K562 (cell line): Measurements from ENCODE around the gene BCL7C. TPM values are rescaled to one million over a fixed set of nuclear protein-coding genes. Genes with fewer than 3 reads are reported as not detected.
A peak's percentile ranks its signal among the peaks of the same experiment; 100 is the strongest.

Experiments
- DDX20 ChIP-seq: fragments of 450-650 bp; IDR thresholded peaks from 2 replicates; pipeline ENCODE4 v1.6.1; 2016; ENCODE audit warnings: missing genetic modification characterization, low read depth, mild to moderate bottlenecking, missing compliant biosample characterization, moderate library complexity
- FOXM1 ChIP-seq, 2 experiments: fragments of 450-650 bp in 1 of 2; sonication (generic) in 1 of 2; formaldehyde crosslinking in 1 of 2; IDR thresholded peaks; 2 replicates each; pipeline versions ENCODE4 v1.6.1 to v1.9.0; 2017 to 2022; ENCODE audit warnings: low read depth in 2 of 2, mild to moderate bottlenecking in 2 of 2, missing genetic modification reagents in 1 of 2, moderate library complexity in 1 of 2
- GTF2F1 ChIP-seq: IDR thresholded peaks from 2 replicates; pipeline ENCODE4 v1.6.1; 2011; ENCODE audit warnings: low read depth, low read length, improper control_type of control experiment
- HLTF ChIP-seq: fragments of 450-650 bp; IDR thresholded peaks from 2 replicates; pipeline ENCODE4 v1.6.1; 2016
- JUNB ChIP-seq: fragments of 450-650 bp; formaldehyde crosslinking; conservative IDR thresholded peaks from 2 replicates; pipeline ENCODE4 v1.4.0; 2020; ENCODE audit warnings: mild to moderate bottlenecking
- MEIS2 ChIP-seq: fragments of 450-650 bp; IDR thresholded peaks from 2 replicates; pipeline ENCODE4 v1.6.1; 2014; ENCODE audit warnings: mild to moderate bottlenecking; ENCODE audit not compliant: partially characterized antibody
- MYC ChIP-seq, 2 experiments: fragments of 250-450 bp in 1 of 2; sonication (Bioruptor Pico) in 1 of 2; IDR thresholded peaks; 2 replicates each; pipeline versions ENCODE4 v1.5.1 to v1.6.1; 2012 to 2021; ENCODE audit warnings: low read depth in 2 of 2, borderline replicate concordance in 1 of 2, improper control_type of control experiment in 1 of 2, low read length in 1 of 2, mild to moderate bottlenecking in 1 of 2, moderate library complexity in 1 of 2
- NCOR1 ChIP-seq: fragments of 450-650 bp; IDR thresholded peaks from 2 replicates; pipeline ENCODE4 v1.6.1; 2016; ENCODE audit warnings: mild to moderate bottlenecking, moderate library complexity
- PKNOX1 ChIP-seq: fragments of 450-650 bp; IDR thresholded peaks from 2 replicates; pipeline ENCODE4 v1.6.1; 2016
- RBM39 ChIP-seq: fragments of 200-400 bp; formaldehyde crosslinking; optimal IDR thresholded peaks from 2 replicates; pipeline ENCODE3; 2018; ENCODE audit warnings: low read depth, low read length
- SP1 ChIP-seq: sonication (generic); formaldehyde crosslinking; IDR thresholded peaks from 2 replicates; pipeline ENCODE4 v1.8.1; 2022; ENCODE audit warnings: mild to moderate bottlenecking, missing genetic modification reagents
- TEAD4 ChIP-seq, 2 experiments: sonication (generic) in 1 of 2; formaldehyde crosslinking in 1 of 2; IDR thresholded peaks; 2 replicates each; pipeline versions ENCODE4 v1.6.1 to v1.8.0; 2012 to 2022; ENCODE audit warnings: borderline replicate concordance in 1 of 2, inconsistent platforms in 1 of 2, low read length in 1 of 2, mild to moderate bottlenecking in 1 of 2, missing genetic modification reagents in 1 of 2
- TFAP4 ChIP-seq: sonication (generic); formaldehyde crosslinking; IDR thresholded peaks from 2 replicates; pipeline ENCODE4 v1.8.0; 2022; ENCODE audit warnings: missing genetic modification reagents, mild to moderate bottlenecking, moderate library complexity, borderline replicate concordance
- TSHZ1 ChIP-seq: fragments of 250-450 bp; sonication (Bioruptor Pico); IDR thresholded peaks from 2 replicates; pipeline ENCODE4 v1.4.0; 2020; ENCODE audit warnings: mild to moderate bottlenecking, moderate library complexity
- ZFX ChIP-seq: sonication (generic); formaldehyde crosslinking; IDR thresholded peaks from 2 replicates; pipeline ENCODE4 v1.8.0; 2022; ENCODE audit warnings: mild to moderate bottlenecking, missing genetic modification reagents, moderate library complexity
- ZNF395 ChIP-seq: fragments of 200-800 bp; sonication (Bioruptor generic); IDR thresholded peaks from 2 replicates; pipeline ENCODE4 v1.6.1; 2017; ENCODE audit warnings: missing genetic modification characterization, missing compliant biosample characterization
- ZNF511 ChIP-seq: sonication (generic); formaldehyde crosslinking; IDR thresholded peaks from 2 replicates; pipeline ENCODE4 v1.8.0; 2022; ENCODE audit warnings: mild to moderate bottlenecking, missing genetic modification reagents
- ZNF766 ChIP-seq: fragments of 200-800 bp; sonication (Bioruptor generic); conservative IDR thresholded peaks from 2 replicates; pipeline ENCODE4 v1.6.1; 2016; ENCODE audit warnings: missing genetic modification characterization, missing compliant biosample characterization
- polyA plus RNA-seq, 8 experiments: library from polyadenylated mRNA; depleted of rRNA in 4 of 8; stranded (reverse) in 5 of 8; unstranded in 3 of 8; fragments of >200 nt; fragmentation: Nextera tagmentation in 2 of 8; fragmentation: Illumina TruSeq in 1 of 8; extraction: Ambion mirVana in 2 of 8; extraction: Trizol in 1 of 8; gene quantifications; 2 replicates each; pipeline versions ENCODE4 v1.2.1 to v1.2.3, GENCODE V29; 2011 to 2014; ENCODE audit warnings: inconsistent platforms in 1 of 8, missing spikeins in 1 of 8
- total RNA-seq, 7 experiments: library from RNA; depleted of rRNA in 6 of 7; stranded (reverse); fragments of >200 nt in 6 of 7; fragmentation: Illumina TruSeq in 2 of 7; extraction: Trizol in 2 of 7; gene quantifications; 2 replicates each; pipeline versions ENCODE4 v1.2.1 to v1.2.3, GENCODE V29; 2011 to 2021; ENCODE audit warnings: low replicate concordance in 1 of 7

Gene BCL7C
- total and polyA plus RNA-seq, 9 of the 15 experiments (the other 6 are each of a cell fraction or from before 2014, with no cell fraction given), result 1.7 to 85.8 (median 19.6) TPM

- TF ChIP-seq FOXM1 (IDR thresholded peaks at IDR 0.05; ENCODE audit: low read depth), result no peak
- TF ChIP-seq FOXM1 (CRISPR knock-in tag; IDR thresholded peaks at IDR 0.05; ENCODE audit: low read depth), result no peak; the same call in 1 of the 2 replicates
- TF ChIP-seq MEIS2, result no peak
- TF ChIP-seq JUNB (CRISPR knock-in tag), result no peak
- peak; percentile 23; the same call in 1 of the 2 replicates for TF ChIP-seq GTF2F1
- TF ChIP-seq TEAD4 (IDR thresholded peaks at IDR 0.05; ENCODE audit: low read length), result 0 out of 2 replicates have a peak, but pooled peaks have one; percentile 5
- no peak for TF ChIP-seq TEAD4 (CRISPR knock-in tag; IDR thresholded peaks at IDR 0.05; ENCODE audit: borderline replicate concordance)
- TF ChIP-seq TFAP4 (CRISPR knock-in tag), result peak; percentile 50; the same call in 1 of the 2 replicates
- TF ChIP-seq ZNF511, result no peak
- TF ChIP-seq TSHZ1, result no peak
- peak; percentile 7; the same call in 1 of the 2 replicates for TF ChIP-seq SP1 (CRISPR knock-in tag)
- TF ChIP-seq PKNOX1, result peak; percentile 88
- no peak for TF ChIP-seq HLTF
- TF ChIP-seq DDX20, result no peak
- peak; percentile 91 for TF ChIP-seq ZNF766 (CRISPR knock-in tag)
- peak; percentile 52 for TF ChIP-seq ZFX (CRISPR knock-in tag)
- TF ChIP-seq NCOR1, result 0 out of 2 replicates have a peak, but pooled peaks have one; percentile 1
- no peak for TF ChIP-seq RBM39
- TF ChIP-seq ZNF395 (CRISPR knock-in tag), result peak; percentile 92
- TF ChIP-seq MYC (IDR thresholded peaks at IDR 0.05; ENCODE audit: low read depth, low read length), result peak; percentile 37; the same call in 1 of the 2 replicates
- no peak for TF ChIP-seq MYC (CRISPR knock-in tag; IDR thresholded peaks at IDR 0.05; ENCODE audit: borderline replicate concordance, low read depth)
Observed at GRCh38 chr16:30896889-30897733, 3.2 kb upstream of the BCL7C start (continued).
